ENCODE measurements around the gene RAD51B.
"Not testable (repeated sequence)": the region's sequence is repeated elsewhere in the genome, so short reads cannot be mapped to it uniquely, and the experiment has no call there.

RAD51B gene

DNA sequence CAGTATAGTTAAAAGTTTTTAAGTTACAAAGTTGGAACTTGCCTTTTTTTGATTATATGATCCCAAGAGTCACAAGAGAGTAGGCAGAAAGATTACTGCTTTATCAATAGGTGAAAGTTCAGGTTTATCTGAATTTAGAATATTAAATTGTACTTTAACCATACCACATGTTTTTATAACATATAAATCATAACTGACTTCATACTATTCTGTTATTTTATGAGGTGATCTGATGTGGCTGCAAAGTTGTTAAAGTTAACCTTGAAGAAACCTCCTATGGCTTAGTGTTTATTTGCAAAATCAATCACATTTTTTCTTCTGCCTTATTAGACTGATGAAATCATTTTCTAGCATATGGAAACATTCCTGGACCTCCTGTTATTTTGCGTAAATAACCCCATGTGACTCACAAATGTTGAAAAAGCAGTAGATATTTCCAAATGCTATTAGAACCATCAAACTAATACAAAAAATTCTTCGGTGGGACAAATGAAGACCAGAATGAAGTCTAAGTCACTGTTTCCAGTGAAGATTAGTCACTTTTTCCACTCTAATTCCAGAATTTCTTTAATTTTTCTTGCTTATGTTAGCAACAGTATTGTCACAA, 132.1 kb downstream of the RAD51B start:
- no peak for DNase-seq

DNA sequence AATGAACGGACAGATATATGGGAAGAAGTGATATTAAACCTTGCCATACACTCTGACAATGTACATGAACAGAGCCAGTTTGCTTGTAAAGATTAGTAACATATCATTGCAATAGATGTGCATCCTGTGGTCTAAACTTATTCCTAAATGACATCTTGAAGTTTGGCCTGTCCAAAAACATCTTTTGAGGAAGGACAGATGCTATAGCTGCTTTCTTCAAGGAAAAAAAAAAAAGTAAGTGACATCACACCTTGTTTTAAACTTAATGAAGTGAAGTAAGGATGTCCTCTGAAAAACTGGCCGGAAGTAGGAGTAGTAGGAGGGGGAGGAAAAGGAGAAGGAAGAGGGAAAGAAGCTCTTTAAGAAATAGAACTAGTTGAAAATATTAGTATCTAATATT, 132.8 kb downstream of the RAD51B start:
- no peak for DNase-seq

DNA sequence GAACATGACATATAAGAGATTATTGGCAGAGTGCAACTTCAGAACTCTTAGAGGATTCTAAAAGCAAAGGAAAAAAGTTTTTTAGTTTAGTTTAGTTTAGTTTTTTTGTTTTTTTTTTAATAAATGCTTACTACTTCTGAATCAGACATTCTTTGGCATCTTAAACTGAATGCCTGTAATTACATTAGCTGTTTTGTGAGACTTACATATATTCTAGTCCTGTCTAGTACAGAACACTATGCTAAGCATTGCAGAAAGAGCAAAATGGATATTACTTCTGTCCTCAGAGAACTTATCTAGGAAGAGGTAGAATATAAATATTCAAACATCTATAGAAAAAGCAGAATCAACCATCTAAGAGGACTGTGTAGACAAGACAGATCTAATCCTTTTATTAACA, 133.2 kb downstream of the RAD51B start:
- DNase-seq: no peak

DNA sequence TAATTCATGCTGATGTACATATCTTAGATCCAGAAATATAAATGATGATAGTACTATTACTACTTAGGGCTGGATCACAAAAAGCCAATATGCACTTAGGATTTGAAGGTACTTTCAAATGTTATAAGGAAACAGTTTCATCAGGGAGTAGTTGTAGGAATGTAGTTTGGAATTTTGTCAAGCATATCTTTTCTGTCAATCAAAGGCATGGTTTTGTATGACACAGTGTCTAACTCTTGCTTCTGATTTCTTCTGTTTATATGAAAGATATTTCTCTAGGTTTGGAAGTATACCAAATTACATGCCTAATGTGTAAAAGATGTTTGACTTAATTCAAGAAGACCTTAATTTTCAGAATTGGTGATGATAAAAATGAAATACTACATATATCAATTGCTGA, 135.7 kb downstream of the RAD51B start:
- DNase-seq: no peak

DNA sequence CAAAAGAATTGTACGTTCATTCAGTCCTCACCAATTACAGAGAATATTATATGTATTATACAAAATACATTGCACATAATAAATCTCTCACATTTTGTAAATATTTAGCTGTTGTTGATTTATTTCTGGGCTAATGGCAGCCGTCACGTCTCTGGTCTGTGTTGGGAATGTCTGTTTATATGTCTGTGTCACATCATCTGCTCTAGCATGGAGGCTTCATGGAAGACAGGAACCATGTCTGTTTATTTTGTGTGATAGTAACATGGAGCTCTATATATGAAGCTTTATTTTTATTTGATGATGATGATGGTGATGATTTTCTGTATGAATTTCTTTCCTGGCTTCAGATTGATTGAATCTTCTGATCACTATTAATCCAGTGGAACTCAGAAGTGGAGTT, 138.4 kb downstream of the RAD51B start:
- DNase-seq: no peak

DNA sequence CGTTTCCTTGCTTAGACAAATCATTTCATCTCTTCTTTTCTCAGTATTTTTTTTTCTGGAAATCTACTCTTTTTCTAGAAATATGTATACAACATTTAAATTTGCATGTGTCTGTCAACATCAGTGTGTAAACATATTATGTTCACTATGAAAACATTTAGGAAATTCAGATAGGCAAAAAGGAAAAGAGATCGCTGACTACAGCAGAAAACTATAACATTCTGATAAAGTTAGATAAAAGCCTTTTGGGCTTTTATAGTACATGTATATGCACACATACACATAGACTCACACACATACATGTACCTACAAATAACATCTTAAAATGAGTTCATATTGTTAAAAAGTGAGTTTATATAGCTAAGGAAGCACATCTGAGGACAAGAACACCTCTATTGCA, 142.1 kb downstream of the RAD51B start:
- DNase-seq: no peak

DNA sequence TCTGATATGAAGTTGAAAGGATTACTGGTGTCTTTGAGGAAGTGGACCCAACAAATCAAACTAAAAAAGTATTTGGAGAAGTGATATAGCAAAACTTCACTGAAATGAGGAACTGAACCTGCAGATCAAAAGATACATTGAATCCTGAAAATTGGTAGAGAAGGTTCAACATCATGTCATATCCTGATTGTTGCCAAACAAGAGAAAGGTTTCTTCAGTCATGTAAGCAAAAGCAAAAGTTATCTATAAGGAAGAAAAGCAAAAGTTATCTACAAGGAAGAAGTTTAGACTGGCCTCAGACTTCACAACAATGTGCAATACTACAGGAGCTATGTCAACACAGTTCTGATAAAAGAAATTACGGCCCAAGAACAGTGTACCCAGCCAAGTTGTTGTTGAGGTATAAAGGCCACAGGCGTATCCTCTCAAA, 142.7 kb downstream of the RAD51B start:
- DNase-seq: no peak

DNA sequence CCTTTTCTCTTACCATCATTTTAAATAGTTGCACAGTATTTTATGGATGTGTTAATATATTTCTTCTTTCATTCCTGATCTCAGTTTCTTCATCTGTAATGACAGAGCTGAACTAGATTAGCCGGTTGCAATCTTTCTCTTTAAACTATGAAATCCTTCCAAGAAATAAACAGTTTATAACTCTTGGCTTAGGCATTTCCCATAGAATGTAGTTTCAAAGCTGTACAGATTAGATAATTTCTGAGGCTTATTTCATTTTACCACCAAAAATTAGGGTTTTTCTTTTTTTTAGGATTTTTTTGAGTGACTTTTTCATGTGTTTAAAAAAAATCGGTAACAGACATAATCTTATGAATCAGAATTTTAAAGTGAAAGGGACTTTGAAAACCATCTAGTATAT, 144.0 kb downstream of the RAD51B start:
- DNase-seq: no peak

DNA sequence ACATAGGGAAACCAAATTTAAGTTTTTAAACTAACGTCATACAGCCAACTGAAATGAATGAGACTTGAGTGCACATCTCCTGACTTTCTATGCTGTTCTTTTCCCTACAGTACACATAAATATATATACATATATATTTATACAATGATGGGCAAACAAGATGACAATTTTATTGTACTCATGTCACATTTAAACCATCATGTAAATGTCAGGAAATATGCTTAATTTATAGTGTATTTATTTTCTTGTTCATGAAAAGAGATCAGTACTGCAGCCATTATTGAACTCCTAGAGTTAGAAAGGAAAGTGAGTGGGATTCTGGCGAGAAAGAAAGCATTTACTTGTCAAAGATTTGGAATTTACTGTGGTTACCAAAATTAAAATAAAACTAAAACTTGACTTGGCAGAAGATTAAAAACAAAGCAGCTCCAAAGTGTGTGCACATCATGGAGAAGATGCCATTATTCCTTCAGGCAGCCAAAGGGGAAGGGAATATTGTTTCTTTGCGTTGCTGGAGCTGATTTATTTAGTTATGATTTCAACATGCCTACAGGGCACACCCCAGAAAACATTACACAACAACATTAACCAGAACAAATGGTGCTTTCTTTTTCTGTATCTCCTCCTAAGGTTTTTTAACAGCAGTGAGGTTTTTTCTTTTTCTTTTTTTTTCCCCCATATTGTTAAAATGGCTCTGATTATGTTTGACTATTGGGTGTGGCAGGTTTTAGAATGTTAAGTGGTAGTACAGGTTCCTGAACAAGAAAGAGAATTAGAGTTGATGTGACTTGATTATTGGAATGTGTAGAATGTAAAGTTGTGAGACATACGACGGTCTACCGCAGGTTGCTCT, 144.6 kb downstream of the RAD51B start:
- DNase-seq: no peak

DNA sequence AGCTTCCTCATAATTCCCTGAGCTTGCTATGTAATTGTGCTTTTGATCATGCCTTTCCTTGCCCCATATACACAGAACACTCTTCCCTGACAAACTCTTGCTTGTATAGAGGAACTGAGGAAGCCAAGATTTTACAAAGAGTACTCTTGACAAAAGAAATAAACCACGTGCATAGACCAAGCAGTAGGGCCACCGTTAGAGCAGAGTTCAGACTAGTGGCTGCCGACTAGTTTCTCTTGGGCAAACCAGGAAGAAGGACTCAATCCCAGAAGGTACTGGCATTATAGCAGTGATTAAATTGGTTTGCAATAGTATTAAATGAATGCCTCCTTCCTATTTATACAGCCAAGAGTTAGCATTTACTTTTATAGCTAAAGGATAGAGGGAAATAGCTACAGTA, 146.1 kb downstream of the RAD51B start:
- DNase-seq: no peak

DNA sequence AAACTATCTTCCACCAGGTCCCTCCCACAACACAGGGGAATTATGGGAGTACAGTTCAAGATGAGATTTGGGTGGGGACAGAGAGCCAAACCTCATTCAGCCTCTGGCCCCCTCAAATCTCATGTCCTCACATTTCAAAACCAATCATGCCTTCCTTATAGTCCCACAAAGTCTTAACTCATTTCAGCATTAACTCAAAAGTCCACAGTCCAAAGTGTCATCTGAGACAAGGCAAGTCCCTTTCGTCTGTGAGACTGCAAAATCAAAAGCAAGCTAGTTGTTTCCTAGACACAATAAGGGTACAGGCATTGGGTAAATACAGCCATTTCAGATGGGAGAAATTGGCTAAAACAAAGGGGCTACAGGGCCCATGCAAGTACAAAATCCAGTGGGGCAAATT, 147.6 kb downstream of the RAD51B start:
- DNase-seq: no peak

DNA sequence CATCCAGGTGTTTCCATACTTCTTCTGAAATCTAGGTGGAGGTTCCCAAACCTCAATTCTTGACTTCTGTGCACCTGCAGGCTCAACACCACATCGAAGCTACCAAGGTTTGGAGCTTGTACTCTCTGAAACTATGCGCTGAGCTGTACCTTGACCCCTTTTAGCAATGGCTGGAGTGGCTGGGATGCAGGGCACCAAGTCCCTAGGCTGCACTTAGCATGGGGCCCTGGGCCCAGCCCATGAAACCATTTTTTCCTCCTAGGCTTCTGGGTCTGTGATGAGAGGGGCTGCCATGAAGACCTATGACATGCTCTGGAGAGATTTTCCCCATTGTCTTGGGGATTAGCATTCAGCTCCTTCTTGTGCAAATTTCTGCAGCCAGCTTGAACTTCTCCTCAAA, 148.4 kb downstream of the RAD51B start:
- not testable (repeated sequence) for DNase-seq

DNA sequence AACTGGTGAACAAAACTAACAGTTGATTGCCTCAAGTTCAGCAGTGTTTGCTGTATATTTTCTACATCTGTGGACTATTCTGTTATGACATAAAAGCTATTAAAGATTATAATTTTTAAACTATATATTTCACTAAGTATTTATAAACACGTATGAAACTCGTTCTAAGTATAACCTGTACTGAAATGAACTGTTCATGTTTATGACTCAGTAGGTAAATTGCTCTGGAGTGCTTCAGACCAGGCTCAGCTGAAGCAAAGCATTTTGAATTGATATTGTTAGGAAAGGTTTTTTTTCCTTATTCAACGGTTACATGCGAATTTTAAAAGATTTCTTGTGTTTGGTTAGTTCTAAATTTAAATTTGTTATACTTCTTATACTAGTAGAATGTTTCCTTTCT, 151.3 kb downstream of the RAD51B start:
- DNase-seq: no peak

DNA sequence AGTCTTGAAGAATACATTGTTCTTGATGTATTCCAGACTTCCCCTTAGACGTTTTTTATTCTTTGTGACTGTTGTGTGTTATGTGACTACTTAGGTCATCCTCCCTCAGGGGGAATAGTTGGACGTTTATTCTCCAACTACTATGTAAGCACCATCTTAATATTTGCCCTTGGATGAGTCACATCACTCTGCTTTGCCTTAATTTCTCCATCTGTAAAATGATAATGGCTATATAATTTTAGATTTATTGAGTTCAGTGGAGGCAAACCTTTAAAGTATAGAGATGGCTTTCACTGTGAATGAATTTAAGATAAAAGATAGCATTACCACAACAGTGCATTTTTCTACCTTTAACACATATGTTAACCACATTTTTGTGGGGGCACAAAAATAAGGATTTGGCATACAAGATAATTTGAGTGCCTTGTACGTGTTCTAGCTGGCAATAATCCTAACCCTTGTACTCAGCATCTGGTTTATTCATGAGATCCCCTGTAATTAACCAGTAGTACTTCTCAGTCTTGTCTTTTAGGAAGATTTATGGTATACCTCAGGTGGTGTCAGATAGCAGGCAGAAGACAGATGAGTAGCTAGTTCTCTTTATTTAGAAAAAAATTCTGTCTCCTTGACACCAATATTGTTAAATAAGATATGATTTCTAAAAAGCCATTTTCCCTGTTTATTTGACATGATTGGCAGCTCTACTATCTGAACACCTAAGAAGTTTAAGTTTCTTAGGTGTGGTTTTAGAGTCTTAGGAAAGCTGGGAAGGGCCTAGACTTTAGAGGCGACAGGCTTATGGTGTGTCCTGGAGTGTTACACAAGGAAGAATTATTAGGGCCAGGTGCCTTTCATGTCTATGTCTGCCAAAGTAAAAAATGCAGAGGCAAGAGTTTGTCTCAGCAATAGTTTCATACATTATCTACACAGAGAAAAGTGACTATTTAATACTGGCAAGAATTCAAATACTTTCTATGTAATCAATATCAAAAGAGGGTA, 152.3 kb downstream of the RAD51B start:
- no peak for DNase-seq

DNA sequence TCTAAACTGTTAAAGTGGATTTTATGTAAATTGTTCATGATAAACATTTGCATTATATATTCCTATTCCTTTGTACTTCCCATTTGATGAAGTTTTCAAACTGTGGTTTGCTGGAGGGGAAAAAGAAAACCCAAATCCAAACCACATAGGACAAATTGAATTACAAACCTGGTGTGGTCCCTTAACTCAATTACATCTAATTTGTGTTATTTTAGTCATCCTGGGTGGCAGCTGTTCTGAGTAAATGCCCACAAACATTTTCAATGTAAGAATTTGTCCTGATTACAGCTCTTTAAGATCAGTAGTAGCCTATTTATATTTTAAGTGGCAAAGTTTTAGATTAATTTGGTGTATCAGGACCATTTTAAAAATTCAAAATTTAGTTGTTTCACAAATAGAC, 153.9 kb downstream of the RAD51B start:
- DNase-seq: no peak

DNA sequence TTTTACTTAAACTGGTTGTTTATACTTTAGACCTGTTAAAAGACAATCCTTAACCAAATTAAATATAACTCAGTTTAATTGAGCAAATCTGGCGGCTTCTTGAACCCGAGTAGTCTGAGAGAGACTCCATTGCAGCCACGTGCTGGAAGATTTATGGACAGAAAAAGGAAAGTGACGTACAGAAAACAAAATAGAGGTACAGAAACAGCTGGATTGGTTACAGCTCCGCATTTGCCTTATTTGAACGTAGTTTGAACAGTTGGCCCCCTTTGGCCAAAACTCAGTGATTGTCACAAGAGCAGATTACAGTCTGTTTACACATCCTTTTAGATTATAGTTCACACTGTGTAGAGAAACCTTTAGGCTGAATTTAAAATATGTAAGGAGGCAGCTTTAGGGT, 155.9 kb downstream of the RAD51B start:
- DNase-seq: no peak

DNA sequence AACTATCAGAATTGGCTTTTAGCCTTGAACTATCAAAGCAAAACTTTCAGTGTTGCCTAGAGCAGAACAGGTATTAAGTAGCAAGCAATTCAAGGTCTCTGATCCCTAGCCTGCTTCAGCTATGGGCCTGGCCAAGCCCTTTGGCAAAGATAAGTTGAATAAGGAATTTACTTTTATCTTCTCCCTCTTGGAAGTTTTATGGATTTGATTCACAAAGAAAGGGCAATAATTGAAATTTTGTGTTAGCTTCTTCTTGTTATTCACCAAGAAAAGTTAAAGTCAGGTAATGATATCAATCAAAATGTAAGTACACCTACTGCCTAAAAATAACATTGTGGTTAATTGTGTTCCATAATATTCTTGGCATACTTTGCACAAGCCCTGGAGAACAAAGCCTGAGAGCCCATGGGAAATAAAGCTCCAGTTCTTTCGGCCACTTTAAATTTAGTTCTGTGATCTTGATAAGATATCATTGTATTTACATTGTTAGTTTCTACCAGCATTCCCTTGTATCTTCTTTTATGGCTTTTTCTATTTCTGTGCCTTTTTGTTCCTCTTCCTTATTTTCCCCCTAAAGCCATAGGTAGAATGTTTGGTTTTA, 158.0 kb downstream of the RAD51B start:
- DNase-seq: no peak

DNA sequence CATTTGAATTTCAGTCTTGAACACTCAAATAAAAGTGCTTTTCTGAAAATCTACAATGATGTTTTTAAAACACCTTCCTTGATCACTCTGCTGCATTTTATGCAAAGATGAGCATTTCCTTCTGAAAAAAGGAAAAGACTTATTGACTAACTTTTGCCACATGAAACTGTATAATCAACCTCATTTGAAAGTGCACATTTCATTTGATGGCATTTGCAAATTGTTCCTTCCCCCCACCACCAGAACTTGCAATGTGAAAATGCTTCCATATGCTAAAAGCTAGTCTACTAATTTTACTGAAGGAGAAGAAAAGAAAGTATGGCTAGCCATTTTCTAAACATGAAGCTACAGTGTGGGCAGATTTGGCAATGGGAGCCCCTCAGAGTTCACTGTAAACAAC, 159.2 kb downstream of the RAD51B start:
- no peak for DNase-seq

DNA sequence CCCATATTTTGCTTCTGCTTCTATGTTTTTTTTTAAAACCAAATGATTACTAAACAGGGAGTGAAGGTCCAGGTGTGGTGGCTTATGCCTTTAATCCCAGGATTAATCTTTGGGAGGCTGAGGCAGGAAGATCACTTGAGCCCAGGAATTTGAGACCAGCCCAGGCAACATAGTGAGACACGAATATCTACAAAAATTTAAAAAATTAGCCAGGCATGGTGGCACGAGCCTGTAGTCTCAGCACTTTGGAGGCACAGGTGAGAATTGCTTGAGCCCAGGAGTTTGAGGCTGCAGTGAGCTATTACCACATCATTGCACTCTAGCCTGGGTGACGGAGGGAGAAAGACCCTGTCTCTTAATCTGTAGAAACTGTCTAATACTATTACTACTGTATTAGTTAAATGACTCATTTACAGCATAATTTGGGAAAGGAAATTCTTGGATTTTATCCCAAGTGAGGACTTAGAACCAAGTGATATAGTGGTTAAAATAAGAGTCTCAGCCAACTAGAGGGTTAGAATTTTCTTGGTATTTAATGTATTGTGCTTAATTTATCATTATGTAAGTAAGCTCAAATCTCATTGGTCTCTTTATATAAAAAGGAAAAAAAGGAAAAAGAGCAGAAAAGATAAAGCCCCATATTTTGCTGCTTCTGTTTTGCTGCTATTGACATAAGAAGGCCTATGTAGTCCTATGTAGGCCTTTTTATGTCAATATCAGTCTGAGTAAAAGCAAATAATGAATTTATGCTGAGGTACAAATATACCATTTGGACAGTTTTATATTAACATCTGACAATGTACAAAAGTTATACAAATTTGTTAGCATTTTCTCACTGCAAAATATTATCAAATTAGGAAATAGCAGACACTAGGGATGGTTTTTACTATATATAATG, 163.4 kb downstream of the RAD51B start:
- DNase-seq: no peak

DNA sequence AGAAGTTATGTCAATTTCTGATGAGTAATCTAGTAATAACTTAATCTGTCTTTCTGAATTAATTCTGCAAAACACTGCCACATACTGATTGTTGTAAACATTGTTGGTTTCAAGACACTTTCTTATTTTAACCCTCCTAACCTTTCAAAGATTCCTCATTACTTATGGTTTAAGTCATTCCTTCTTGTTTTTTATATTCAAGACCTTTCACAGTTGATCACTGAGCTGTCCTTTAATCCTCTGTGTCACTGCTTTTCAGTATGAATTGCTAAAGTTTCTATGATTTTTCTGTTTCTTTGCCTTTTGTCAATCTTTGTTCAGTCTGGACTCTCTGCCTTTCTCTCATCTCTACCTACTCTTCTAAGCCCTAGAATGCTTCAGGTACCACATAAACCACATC, 164.7 kb downstream of the RAD51B start:
- DNase-seq: no peak

DNA sequence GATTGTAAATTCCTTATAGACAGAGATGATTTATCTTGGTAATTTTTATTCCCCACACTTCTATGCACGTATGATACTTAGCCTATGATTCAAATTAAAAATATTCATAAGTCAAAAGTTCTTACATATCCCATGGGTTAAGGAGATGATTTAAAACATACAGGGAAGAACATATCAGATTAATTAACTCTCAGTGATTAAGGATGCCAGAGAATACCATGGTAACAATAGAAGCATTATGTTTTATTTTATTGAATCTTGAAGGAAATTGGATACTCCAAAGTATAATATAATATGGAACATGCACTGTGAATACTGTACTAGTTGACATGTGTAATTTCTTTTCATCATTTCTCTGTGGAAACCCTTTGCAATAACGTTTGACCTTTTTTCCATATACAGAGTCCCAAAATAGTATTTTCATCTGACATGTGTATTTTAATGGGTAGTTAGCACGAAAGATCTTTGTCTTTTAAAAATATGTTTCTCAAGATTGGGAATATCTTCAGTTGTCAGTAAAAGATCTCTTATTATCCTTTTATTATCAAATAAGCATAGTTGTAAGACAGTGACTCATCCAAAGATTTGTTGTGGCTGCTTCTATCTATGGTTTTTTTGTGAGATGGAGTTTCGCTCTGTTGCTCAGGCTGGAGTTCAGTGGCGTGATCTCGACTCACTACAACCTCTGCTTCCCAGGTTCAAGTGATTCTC, 166.7 kb downstream of the RAD51B start:
- no peak for DNase-seq

All from CD4-positive, alpha-beta T cell treated with Interleukin-6 for 4 hours (primary cell).